ENCODE measurements around the gene PAPPA2.
"Not testable (repeated sequence)": the region's sequence is repeated elsewhere in the genome, so short reads cannot be mapped to it uniquely, and the experiment has no call there.

Gene PAPPA2

DNA sequence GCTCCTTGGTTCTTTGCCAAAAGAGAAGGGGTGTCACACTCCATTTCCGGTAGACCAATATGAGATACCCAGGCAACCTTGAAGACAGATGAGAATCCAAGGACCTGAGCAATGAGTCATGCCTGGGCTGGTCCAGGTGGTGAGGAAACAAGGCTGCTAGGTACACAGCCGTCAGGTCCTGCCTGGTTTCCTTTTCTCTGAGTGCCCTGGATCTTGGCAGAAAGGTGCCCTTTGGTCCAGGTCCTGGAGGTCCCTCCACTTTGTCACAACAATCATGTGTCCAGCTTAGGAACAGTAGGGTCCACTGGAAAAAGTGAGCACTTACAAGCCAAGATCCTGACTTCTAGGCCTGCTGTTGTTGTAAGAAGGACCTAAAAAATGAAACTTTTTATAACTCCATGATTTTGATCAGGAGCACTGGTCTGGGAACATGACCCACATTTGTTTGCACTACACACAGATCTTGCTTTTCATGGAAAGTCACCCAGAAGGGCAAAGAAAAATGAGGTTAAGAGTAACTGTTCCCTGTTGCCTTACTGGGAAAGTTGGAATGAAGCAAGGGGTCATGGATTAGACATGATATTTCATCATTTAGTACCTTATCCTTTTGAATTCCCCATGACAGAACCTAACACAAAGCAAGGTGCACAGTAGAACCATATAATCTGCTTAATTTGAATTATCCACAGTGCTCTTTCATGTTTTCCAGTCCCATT lies 94.7 kb downstream of the PAPPA2 start:
- Histone ChIP-seq H3K36me3 (ENCODE audit: insufficient read depth, low read length) (no peaks in the 10 kb centered on the region), H3K9me3 (ENCODE audit: low read length) (no peaks in the 10 kb centered on the region), H3K9ac (ENCODE audit: low read length) (no peak overlapping the region), H3K27me3 (ENCODE audit: control insufficient read depth in 1 of 2, insufficient read depth in 2 of 2, low read length in 2 of 2) (peaks cover 0 to 2% of the 10 kb centered on the region in 2 donors), H3K4me1 (ENCODE audit: insufficient read depth, low read length) (peaks cover 14% of the 10 kb centered on the region), H3K27ac (ENCODE audit: low read depth, low read length) (no peak overlapping the region), H3K4me3 (ENCODE audit: low read depth in 1 of 2, low read length in 2 of 2) (no peak overlapping the region)

- Histone ChIP-seq H3K9ac (ENCODE audit: low read length) (no peak overlapping the region), H3K4me1 (ENCODE audit: insufficient read depth, low read length) (peaks cover 14% of the 10 kb centered on the region), H3K27ac (ENCODE audit: low read depth, low read length) (no peak overlapping the region), H3K4me3 (ENCODE audit: low read depth in 1 of 2, low read length in 2 of 2) (no peak overlapping the region), H3K36me3 (ENCODE audit: insufficient read depth, low read length) (no peaks in the 10 kb centered on the region), H3K9me3 (ENCODE audit: low read length) (no peaks in the 10 kb centered on the region), H3K27me3 (ENCODE audit: control insufficient read depth in 1 of 2, insufficient read depth in 2 of 2, low read length in 2 of 2) (no peaks in the 10 kb centered on the region)
Measured at GRCh38 chr1:176558561-176558960, 95.6 kb downstream of the PAPPA2 start.

DNA sequence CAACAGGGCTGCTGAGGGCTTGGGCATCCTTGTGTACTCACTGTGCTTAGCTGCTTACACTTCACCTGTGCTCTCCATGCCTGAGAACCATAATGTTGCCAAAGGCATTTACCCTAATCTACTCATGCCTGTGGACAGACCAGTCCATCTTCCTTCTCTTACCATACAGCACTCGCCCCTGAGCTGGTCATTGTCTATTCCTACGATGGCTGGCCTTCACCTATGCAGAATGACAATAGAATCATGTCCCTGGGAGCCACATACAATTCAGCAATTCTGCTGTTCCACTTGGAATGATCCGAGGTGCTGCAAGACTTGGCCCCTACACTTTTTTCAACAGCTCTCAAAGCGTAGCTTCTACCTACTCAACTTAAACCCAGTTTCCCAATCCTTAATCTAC lies 96.5 kb downstream of the PAPPA2 start:
- no peak overlapping the region for H3K9ac ChIP-seq (ENCODE audit: low read length)
- H3K27me3 ChIP-seq (ENCODE audit: control insufficient read depth in 1 of 2, insufficient read depth in 2 of 2, low read length in 2 of 2): no peaks in the 10 kb centered on the region
- H3K4me3 ChIP-seq (ENCODE audit: low read depth in 1 of 2, low read length in 2 of 2): no peak overlapping the region
- H3K4me1 ChIP-seq (ENCODE audit: insufficient read depth, low read length): peaks cover 14% of the 10 kb centered on the region
- H3K36me3 ChIP-seq (ENCODE audit: insufficient read depth, low read length): no peaks in the 10 kb centered on the region
- no peaks in the 10 kb centered on the region for H3K9me3 ChIP-seq (ENCODE audit: low read length)
- H3K27ac ChIP-seq (ENCODE audit: low read depth, low read length): no peak overlapping the region

GRCh38 chr1:176559878-176560277 lies 96.9 kb downstream of the PAPPA2 start:
- Histone ChIP-seq H3K9ac (ENCODE audit: low read length) (no peak overlapping the region), H3K4me1 (ENCODE audit: insufficient read depth, low read length) (peaks cover 14% of the 10 kb centered on the region), H3K4me3 (ENCODE audit: low read depth in 1 of 2, low read length in 2 of 2) (no peak overlapping the region), H3K36me3 (ENCODE audit: insufficient read depth, low read length) (no peaks in the 10 kb centered on the region), H3K27me3 (ENCODE audit: control insufficient read depth in 1 of 2, insufficient read depth in 2 of 2, low read length in 2 of 2) (no peaks in the 10 kb centered on the region), H3K27ac (ENCODE audit: low read depth, low read length) (no peak overlapping the region), H3K9me3 (ENCODE audit: low read length) (no peaks in the 10 kb centered on the region)

DNA sequence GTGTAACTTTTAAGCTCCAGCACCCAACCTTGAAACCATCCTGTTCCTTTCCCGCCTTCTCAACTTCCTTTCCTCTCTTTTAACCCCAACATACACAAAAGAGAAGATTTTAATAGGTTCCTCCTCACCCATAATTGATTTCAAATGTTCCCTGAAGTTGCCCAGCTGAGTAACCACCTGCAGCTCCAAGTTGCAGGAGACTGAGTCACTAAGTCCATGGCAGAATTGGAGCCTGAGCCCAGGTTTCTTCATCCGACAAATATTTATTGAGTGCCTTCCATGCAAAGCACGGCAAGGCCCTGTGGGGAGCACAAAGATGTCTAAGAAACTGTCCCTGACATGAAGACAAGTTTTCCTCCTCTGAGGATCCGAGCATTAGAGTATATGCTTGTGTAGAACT lies 97.7 kb downstream of the PAPPA2 start:
- H3K27ac ChIP-seq (ENCODE audit: low read depth, low read length): no peak overlapping the region
- peaks cover 14% of the 10 kb centered on the region for H3K4me1 ChIP-seq (ENCODE audit: insufficient read depth, low read length)
- no peaks in the 10 kb centered on the region for H3K9me3 ChIP-seq (ENCODE audit: low read length)
- no peak overlapping the region for H3K9ac ChIP-seq (ENCODE audit: low read length)
- H3K27me3 ChIP-seq (ENCODE audit: control insufficient read depth in 1 of 2, insufficient read depth in 2 of 2, low read length in 2 of 2): no peaks in the 10 kb centered on the region
- no peaks in the 10 kb centered on the region for H3K36me3 ChIP-seq (ENCODE audit: insufficient read depth, low read length)
- no peak overlapping the region for H3K4me3 ChIP-seq (ENCODE audit: low read depth in 1 of 2, low read length in 2 of 2)

DNA sequence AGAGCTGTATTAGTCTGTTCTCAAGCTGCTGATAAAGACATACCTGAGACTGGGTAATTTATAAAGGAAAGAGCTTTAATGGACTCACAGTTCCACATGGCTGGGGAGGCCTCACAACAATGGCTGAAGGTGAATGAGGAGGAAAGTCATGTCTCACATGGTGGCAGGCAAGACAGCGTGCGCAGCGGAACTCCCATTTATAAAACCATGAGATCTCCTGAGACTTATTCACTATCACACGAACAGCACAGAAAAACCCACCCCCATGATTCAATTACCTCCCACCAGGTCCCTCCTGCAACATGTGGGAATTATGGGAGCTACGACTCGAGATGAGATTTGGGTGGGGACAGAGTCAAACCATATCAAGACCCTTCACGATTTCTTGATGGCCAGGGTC lies 98.8 kb downstream of the PAPPA2 start:
- not testable (repeated sequence) for H3K9ac ChIP-seq (ENCODE audit: low read length); H3K4me3 ChIP-seq (ENCODE audit: low read depth in 1 of 2, low read length in 2 of 2); H3K27me3 ChIP-seq (ENCODE audit: control insufficient read depth in 1 of 2, insufficient read depth in 2 of 2, low read length in 2 of 2); H3K9me3 ChIP-seq (ENCODE audit: low read length); H3K36me3 ChIP-seq (ENCODE audit: insufficient read depth, low read length); H3K27ac ChIP-seq (ENCODE audit: low read depth, low read length)
- peaks cover 20% of the 10 kb centered on the region for H3K4me1 ChIP-seq (ENCODE audit: insufficient read depth, low read length)

DNA sequence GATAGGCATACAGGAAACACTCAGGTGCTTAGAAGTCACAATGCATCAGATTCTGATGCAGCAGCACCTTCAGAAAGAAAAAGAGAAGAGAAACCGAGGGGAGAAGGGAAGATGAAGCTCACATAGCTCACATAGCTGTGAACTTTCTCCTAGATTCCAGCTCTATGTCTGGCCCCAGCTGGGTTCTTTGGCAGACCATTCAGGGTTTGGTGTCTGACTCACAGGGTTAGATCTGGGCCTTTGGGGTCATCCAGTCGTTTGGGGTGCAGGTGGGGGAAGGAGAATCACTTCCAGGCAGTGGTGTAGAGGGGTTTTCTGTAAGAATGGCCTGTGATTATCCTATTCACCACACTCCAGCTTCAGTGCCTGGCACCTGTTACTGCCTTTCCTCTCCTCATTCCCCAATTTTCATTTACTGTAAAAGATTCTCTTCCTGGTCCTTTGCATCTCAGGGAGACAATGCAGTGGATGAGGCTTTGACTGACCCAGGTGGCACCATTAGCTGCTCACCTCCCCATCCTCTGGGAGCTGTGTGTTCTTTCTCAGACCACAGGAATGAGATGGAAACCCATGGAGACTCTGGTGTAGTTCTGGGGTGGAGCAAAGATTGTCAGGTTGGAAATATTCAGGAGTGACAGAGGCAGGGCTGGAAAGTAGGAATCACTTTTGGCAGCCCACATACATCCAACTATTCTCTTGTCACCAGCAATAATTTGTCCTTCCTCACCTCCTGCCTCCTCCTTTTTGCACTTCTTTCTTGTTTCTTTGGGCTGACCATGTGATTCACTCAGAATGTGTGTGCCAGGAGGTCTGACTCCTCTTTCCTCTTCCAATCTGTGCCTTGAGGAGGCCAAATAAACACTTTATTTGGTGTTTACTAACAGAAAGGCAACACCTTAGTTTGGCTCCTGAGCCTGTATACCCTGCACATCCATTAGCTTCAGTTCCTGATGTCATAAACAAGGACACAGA lies 103.3 kb downstream of the PAPPA2 start:
- Histone ChIP-seq H3K9me3 (ENCODE audit: low read length) (no peaks in the 10 kb centered on the region), H3K36me3 (ENCODE audit: insufficient read depth, low read length) (no peaks in the 10 kb centered on the region), H3K4me1 (ENCODE audit: insufficient read depth, low read length) (peaks cover 6% of the 10 kb centered on the region), H3K9ac (ENCODE audit: low read length) (no peak overlapping the region), H3K27ac (ENCODE audit: low read depth, low read length) (no peak overlapping the region), H3K4me3 (ENCODE audit: low read depth in 1 of 2, low read length in 2 of 2) (no peak overlapping the region), H3K27me3 (ENCODE audit: control insufficient read depth in 1 of 2, insufficient read depth in 2 of 2, low read length in 2 of 2) (no peaks in the 10 kb centered on the region)

DNA sequence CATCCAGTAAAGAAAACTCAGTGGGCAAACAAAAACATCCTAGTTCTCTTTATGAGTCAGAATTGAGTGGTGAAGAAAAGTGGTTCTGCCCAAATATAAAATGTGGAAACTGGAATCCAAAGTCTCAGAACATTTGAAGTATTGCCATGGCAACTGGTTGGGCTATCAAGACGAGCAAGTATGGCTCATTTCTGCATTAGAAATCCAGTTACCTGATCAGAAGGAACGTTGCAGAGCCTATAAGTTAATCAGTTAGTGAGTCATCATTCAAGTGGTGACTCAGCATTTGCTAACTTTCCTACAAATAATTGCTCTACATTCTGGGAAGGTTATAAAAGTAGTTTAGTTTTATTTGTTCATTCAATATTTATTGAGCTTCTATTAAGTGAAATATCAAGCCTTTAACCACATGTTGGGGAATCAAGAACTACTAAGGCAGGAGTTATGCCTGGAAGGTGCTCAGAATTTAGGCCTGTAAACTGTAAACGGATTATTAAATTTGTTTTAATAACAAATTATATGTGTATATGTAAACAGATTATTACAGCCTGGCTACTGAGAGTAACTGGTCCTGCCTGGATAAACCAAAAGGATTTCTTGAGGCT lies 104.3 kb downstream of the PAPPA2 start:
- H3K36me3 ChIP-seq (ENCODE audit: insufficient read depth, low read length): no peaks in the 10 kb centered on the region
- H3K27ac ChIP-seq (ENCODE audit: low read depth, low read length): no peak overlapping the region
- no peak overlapping the region for H3K9ac ChIP-seq (ENCODE audit: low read length)
- no peak overlapping the region for H3K4me3 ChIP-seq (ENCODE audit: low read depth in 1 of 2, low read length in 2 of 2)
- peaks cover 6% of the 10 kb centered on the region for H3K4me1 ChIP-seq (ENCODE audit: insufficient read depth, low read length)
- H3K9me3 ChIP-seq (ENCODE audit: low read length): no peaks in the 10 kb centered on the region
- H3K27me3 ChIP-seq (ENCODE audit: control insufficient read depth in 1 of 2, insufficient read depth in 2 of 2, low read length in 2 of 2): no peaks in the 10 kb centered on the region

- peaks cover 6% of the 10 kb centered on the region for H3K4me1 ChIP-seq (ENCODE audit: insufficient read depth, low read length)
- no peak overlapping the region for H3K27ac ChIP-seq (ENCODE audit: low read depth, low read length)
- no peaks in the 10 kb centered on the region for H3K9me3 ChIP-seq (ENCODE audit: low read length)
- no peak overlapping the region for H3K4me3 ChIP-seq (ENCODE audit: low read depth in 1 of 2, low read length in 2 of 2)
- no peaks in the 10 kb centered on the region for H3K27me3 ChIP-seq (ENCODE audit: control insufficient read depth in 1 of 2, insufficient read depth in 2 of 2, low read length in 2 of 2)
- no peak overlapping the region for H3K9ac ChIP-seq (ENCODE audit: low read length)
- H3K36me3 ChIP-seq (ENCODE audit: insufficient read depth, low read length): no peaks in the 10 kb centered on the region
Measured at GRCh38 chr1:176568185-176568584, 105.2 kb downstream of the PAPPA2 start.

DNA sequence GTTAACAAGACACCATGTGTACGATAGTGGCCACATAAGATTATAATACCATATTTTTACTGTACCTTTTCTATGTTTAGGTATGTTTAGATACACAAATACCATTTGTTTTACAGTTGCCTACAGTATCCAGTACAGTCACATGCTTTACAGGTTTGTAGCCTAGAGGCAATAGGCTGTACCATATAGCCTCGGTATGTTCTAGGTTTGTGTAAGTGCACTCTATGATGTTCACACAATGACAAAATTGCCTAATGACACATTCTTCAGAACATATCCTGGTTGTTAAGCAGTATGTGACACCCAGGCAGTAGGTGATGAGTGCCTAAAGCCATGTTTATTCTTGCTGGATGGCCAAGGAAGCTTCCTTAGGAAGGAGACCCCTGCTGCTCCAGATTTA lies 111.8 kb downstream of the PAPPA2 start:
- no peak overlapping the region for H3K9ac ChIP-seq (ENCODE audit: low read length)
- H3K36me3 ChIP-seq (ENCODE audit: insufficient read depth, low read length): no peaks in the 10 kb centered on the region
- no peaks in the 10 kb centered on the region for H3K27me3 ChIP-seq (ENCODE audit: control insufficient read depth in 1 of 2, insufficient read depth in 2 of 2, low read length in 2 of 2)
- H3K4me3 ChIP-seq (ENCODE audit: low read depth in 1 of 2, low read length in 2 of 2): no peak overlapping the region
- no peak overlapping the region for H3K27ac ChIP-seq (ENCODE audit: low read depth, low read length)
- H3K4me1 ChIP-seq (ENCODE audit: insufficient read depth, low read length): peaks cover 15% of the 10 kb centered on the region
- no peaks in the 10 kb centered on the region for H3K9me3 ChIP-seq (ENCODE audit: low read length)

DNA sequence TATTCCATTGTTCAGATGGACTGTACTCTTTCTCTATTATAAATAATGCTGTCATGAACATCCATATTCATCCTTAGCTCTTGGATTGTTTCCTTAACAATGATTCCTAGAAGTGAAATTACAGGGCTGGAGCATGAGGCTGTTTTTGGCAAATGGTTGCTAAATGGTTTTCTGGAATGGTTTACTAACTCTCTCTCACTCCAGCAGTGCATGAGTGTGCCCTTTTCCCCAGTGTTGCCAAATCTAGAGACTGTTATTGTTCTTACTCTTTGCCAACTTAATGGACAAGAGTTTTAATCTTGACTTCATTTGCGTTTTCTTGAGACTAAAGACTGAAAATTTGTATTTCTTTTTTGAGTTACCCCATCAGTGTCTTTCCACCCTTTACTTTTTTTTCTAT lies 113.0 kb downstream of the PAPPA2 start:
- H3K4me3 ChIP-seq (ENCODE audit: low read depth in 1 of 2, low read length in 2 of 2): no peak overlapping the region
- H3K36me3 ChIP-seq (ENCODE audit: insufficient read depth, low read length): no peaks in the 10 kb centered on the region
- no peaks in the 10 kb centered on the region for H3K9me3 ChIP-seq (ENCODE audit: low read length)
- H3K9ac ChIP-seq (ENCODE audit: low read length): no peak overlapping the region
- no peaks in the 10 kb centered on the region for H3K27me3 ChIP-seq (ENCODE audit: control insufficient read depth in 1 of 2, insufficient read depth in 2 of 2, low read length in 2 of 2)
- H3K27ac ChIP-seq (ENCODE audit: low read depth, low read length): no peak overlapping the region
- H3K4me1 ChIP-seq (ENCODE audit: insufficient read depth, low read length): peaks cover 22% of the 10 kb centered on the region

Measured in muscle layer of colon (tissue), 2 donors.